ENCODE data around the gene TOX2. TPM values are rescaled to one million over a fixed set of nuclear protein-coding genes. Genes with fewer than 3 reads are reported as not detected.

The TOX2 gene
- total RNA-seq, 1 experiment from 2014 or later = 1.7 TPM

DNA sequence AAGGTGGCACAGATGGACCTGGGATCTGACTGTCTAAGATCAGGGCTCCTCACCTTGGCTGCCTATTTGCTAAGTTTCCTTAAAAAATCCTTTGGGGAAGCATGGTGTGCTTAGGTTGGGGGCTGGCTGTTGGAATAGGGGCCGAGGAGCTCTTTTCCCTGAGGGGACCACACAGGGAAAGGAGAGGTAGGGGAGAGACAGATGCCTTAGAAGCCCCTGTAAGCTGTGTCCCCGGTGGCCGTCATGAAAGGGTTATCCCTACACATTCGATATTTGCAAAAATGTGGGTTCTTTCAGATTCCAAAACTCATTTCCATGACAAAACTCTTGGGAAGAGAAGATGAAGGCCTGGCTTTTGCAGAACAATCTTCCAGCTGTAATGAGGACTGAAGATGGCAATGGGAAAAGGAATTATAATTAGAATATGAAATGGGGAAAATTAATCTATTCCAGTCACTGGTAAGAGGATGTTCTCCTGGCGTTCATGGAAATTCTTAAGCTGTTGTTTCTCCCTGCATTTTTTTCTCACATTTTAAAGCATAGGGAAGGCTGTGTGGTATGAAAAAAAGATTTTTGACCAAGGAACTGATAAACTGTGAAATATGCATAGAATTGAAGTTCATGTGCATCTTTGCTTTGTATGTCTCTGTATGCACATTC is 53.8 kb downstream of the TOX2 start:
- H3K4me2 ChIP-seq (ENCODE audit: insufficient read depth, insufficient read length, low read length) = no peak overlapping the region
- H4K8ac ChIP-seq (replicated peaks; ENCODE audit: insufficient read length, low read depth, low read length) = no peak overlapping the region
- no peak overlapping the region for H4K91ac ChIP-seq (ENCODE audit: insufficient read length, low read depth, low read length)
- no peak overlapping the region for H2AK5ac ChIP-seq (ENCODE audit: insufficient read length, low read length)
- no peak for DNase-seq
- TF ChIP-seq, protein P1, sequence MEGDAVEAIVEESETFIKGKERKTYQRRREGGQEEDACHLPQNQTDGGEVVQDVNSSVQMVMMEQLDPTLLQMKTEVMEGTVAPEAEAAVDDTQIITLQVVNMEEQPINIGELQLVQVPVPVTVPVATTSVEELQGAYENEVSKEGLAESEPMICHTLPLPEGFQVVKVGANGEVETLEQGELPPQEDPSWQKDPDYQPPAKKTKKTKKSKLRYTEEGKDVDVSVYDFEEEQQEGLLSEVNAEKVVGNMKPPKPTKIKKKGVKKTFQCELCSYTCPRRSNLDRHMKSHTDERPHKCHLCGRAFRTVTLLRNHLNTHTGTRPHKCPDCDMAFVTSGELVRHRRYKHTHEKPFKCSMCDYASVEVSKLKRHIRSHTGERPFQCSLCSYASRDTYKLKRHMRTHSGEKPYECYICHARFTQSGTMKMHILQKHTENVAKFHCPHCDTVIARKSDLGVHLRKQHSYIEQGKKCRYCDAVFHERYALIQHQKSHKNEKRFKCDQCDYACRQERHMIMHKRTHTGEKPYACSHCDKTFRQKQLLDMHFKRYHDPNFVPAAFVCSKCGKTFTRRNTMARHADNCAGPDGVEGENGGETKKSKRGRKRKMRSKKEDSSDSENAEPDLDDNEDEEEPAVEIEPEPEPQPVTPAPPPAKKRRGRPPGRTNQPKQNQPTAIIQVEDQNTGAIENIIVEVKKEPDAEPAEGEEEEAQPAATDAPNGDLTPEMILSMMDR (conservative IDR thresholded peaks at IDR 0.05) = no peak
- H2BK120ac ChIP-seq (ENCODE audit: low read depth, low read length, poor library complexity, severe bottlenecking) = no peak overlapping the region
- WGBS (ENCODE audit: extremely low coverage, insufficient read length, low lambda C conversion rate) = no CpG with 5 or more reads among the region's 5 CpGs
- H3K27me3 ChIP-seq (ENCODE audit: insufficient read depth, low read length) = no peaks in the 10 kb centered on the region
- H3K36me3 Mint-ChIP-seq (ENCODE audit: insufficient read depth in 1 of 3, low read depth in 3 of 3) = no peaks in the 10 kb centered on the region
- no peak overlapping the region for H2BK12ac ChIP-seq (ENCODE audit: insufficient read length, low read depth, low read length)
- no peaks in the 10 kb centered on the region for H4K20me1 ChIP-seq (ENCODE audit: control insufficient read depth, insufficient read depth, insufficient read length)
- H3K4me3 Mint-ChIP-seq = no peak overlapping the region
- H3K14ac ChIP-seq (ENCODE audit: insufficient read depth, low read length) = no peak overlapping the region
- H2BK20ac ChIP-seq (ENCODE audit: low read depth, low read length, poor library complexity, severe bottlenecking) = no peak overlapping the region
- H3T11ph ChIP-seq (ENCODE audit: low read length) = no peak overlapping the region
- no peaks in the 10 kb centered on the region for H3K23me2 ChIP-seq (ENCODE audit: insufficient read length, low read depth, low read length, poor library complexity, severe bottlenecking)
- H3K79me2 ChIP-seq (ENCODE audit: insufficient read depth, low read length) = no peaks in the 10 kb centered on the region
- H2BK5ac ChIP-seq (ENCODE audit: insufficient read length, low read length) = no peak overlapping the region
- no peak overlapping the region for H3K4ac ChIP-seq (ENCODE audit: low read depth, low read length)
- no peak overlapping the region for H3K23ac ChIP-seq (ENCODE audit: insufficient read length, low read depth, low read length)
- no peak overlapping the region for H3K27ac ChIP-seq (ENCODE audit: insufficient read length, low read depth, low read length)
- no peaks in the 10 kb centered on the region for H3K9me3 ChIP-seq (ENCODE audit: control insufficient read depth, low read depth, low read length)
- H3K4me1 Mint-ChIP-seq = peaks cover 5 to 6% of the 10 kb centered on the region in 2 experiments; a peak in 3 of 4 replicates
- H3K9ac ChIP-seq (ENCODE audit: extremely low read depth, insufficient read length, low read length) = no peak overlapping the region
- no peak overlapping the region for H4K5ac ChIP-seq (ENCODE audit: insufficient read length, low read depth, low read length)
- no peak overlapping the region for H2BK15ac ChIP-seq (ENCODE audit: low read depth, low read length)
- no peaks in the 10 kb centered on the region for H3K9me3 Mint-ChIP-seq
- no peak overlapping the region for H3K56ac ChIP-seq (ENCODE audit: insufficient read length, low read depth, low read length)
- H3K27ac Mint-ChIP-seq = no peak overlapping the region
- no peaks in the 10 kb centered on the region for H3K79me1 ChIP-seq (ENCODE audit: insufficient read depth, low read depth, low read length, poor library complexity, severe bottlenecking)
- no peak overlapping the region for H3K18ac ChIP-seq (ENCODE audit: insufficient read length, low read depth, low read length)
- peaks cover 6% of the 10 kb centered on the region; the same call in 1 of the 2 replicates for H3K4me1 ChIP-seq (ENCODE audit: insufficient read depth, low read length)
- no peak overlapping the region for H2AFZ ChIP-seq (ENCODE audit: low read length)
- H3K27me3 Mint-ChIP-seq (ENCODE audit: low read depth) = no peaks in the 10 kb centered on the region
